ENCODE results near the gene SCLT1.

Gene SCLT1

GRCh38 chr4:129040471-129040870, 52.9 kb downstream of the SCLT1 start:
- TF ChIP-seq RAD21 (IDR thresholded peaks at IDR 0.05; ENCODE audit: low read depth), result no peak
- TF ChIP-seq TAF1 (IDR thresholded peaks at IDR 0.05; ENCODE audit: low read depth), result no peak
- no peak for TF ChIP-seq EGR1 (IDR thresholded peaks at IDR 0.05)
- no peak for TF ChIP-seq NFIC (IDR thresholded peaks at IDR 0.05)
- no peak for TF ChIP-seq YY1 (IDR thresholded peaks at IDR 0.05; ENCODE audit: low read depth)
- TF ChIP-seq CREB1 (IDR thresholded peaks at IDR 0.05; ENCODE audit: low read depth), result no peak

GRCh38 chr4:129037093-129037492, 56.2 kb downstream of the SCLT1 start:
- TF ChIP-seq USF1 (IDR thresholded peaks at IDR 0.05) (no peak), RAD21 (IDR thresholded peaks at IDR 0.05; ENCODE audit: low read depth) (no peak), FOXM1 (IDR thresholded peaks at IDR 0.05; ENCODE audit: borderline replicate concordance, low read depth) (no peak), YY1 (IDR thresholded peaks at IDR 0.05; ENCODE audit: low read depth) (no peak), MAX (IDR thresholded peaks at IDR 0.05) (no peak), CEBPB (IDR thresholded peaks at IDR 0.05) (no peak), TEAD4 (IDR thresholded peaks at IDR 0.05) (no peak)
- TF ChIP-seq, protein P1, sequence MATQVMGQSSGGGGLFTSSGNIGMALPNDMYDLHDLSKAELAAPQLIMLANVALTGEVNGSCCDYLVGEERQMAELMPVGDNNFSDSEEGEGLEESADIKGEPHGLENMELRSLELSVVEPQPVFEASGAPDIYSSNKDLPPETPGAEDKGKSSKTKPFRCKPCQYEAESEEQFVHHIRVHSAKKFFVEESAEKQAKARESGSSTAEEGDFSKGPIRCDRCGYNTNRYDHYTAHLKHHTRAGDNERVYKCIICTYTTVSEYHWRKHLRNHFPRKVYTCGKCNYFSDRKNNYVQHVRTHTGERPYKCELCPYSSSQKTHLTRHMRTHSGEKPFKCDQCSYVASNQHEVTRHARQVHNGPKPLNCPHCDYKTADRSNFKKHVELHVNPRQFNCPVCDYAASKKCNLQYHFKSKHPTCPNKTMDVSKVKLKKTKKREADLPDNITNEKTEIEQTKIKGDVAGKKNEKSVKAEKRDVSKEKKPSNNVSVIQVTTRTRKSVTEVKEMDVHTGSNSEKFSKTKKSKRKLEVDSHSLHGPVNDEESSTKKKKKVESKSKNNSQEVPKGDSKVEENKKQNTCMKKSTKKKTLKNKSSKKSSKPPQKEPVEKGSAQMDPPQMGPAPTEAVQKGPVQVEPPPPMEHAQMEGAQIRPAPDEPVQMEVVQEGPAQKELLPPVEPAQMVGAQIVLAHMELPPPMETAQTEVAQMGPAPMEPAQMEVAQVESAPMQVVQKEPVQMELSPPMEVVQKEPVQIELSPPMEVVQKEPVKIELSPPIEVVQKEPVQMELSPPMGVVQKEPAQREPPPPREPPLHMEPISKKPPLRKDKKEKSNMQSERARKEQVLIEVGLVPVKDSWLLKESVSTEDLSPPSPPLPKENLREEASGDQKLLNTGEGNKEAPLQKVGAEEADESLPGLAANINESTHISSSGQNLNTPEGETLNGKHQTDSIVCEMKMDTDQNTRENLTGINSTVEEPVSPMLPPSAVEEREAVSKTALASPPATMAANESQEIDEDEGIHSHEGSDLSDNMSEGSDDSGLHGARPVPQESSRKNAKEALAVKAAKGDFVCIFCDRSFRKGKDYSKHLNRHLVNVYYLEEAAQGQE (IDR thresholded peaks at IDR 0.05; ENCODE audit: low read depth), result no peak

GRCh38 chr4:129014566-129015509, 78.5 kb downstream of the SCLT1 start:
- TF ChIP-seq CREB1 (IDR thresholded peaks at IDR 0.05; ENCODE audit: low read depth) (no peak), CEBPB (IDR thresholded peaks at IDR 0.05) (no peak), EGR1 (IDR thresholded peaks at IDR 0.05) (no peak), USF1 (IDR thresholded peaks at IDR 0.05) (no peak), YY1 (IDR thresholded peaks at IDR 0.05; ENCODE audit: low read depth) (no peak), TAF1 (IDR thresholded peaks at IDR 0.05; ENCODE audit: low read depth) (no peak), FOXM1 (IDR thresholded peaks at IDR 0.05; ENCODE audit: borderline replicate concordance, low read depth) (no peak), MAX (IDR thresholded peaks at IDR 0.05) (no peak), NFIC (IDR thresholded peaks at IDR 0.05) (no peak), EP300 (IDR thresholded peaks at IDR 0.05; ENCODE audit: borderline replicate concordance) (no peak)
- TF ChIP-seq, protein P1 (IDR thresholded peaks at IDR 0.05; ENCODE audit: low read depth), result no peak

GRCh38 chr4:129008096-129008495, 85.2 kb downstream of the SCLT1 start:
- no peak for TF ChIP-seq MAX (IDR thresholded peaks at IDR 0.05)
- no peak for TF ChIP-seq EP300 (IDR thresholded peaks at IDR 0.05; ENCODE audit: borderline replicate concordance)
- no peak for TF ChIP-seq FOXM1 (IDR thresholded peaks at IDR 0.05; ENCODE audit: borderline replicate concordance, low read depth)
- TF ChIP-seq TCF12 (IDR thresholded peaks at IDR 0.05; ENCODE audit: low read depth), result no peak
- TF ChIP-seq YY1 (IDR thresholded peaks at IDR 0.05; ENCODE audit: low read depth), result no peak
- no peak for TF ChIP-seq TEAD4 (IDR thresholded peaks at IDR 0.05)
- no peak for TF ChIP-seq EGR1 (IDR thresholded peaks at IDR 0.05)
- no peak for TF ChIP-seq CREB1 (IDR thresholded peaks at IDR 0.05; ENCODE audit: low read depth)
- no peak for TF ChIP-seq ZBTB7A (IDR thresholded peaks at IDR 0.05; ENCODE audit: low read depth)
- TF ChIP-seq USF1 (IDR thresholded peaks at IDR 0.05), result no peak
- TF ChIP-seq TAF1 (IDR thresholded peaks at IDR 0.05; ENCODE audit: low read depth), result no peak
- TF ChIP-seq RAD21 (IDR thresholded peaks at IDR 0.05; ENCODE audit: low read depth), result no peak

DNA sequence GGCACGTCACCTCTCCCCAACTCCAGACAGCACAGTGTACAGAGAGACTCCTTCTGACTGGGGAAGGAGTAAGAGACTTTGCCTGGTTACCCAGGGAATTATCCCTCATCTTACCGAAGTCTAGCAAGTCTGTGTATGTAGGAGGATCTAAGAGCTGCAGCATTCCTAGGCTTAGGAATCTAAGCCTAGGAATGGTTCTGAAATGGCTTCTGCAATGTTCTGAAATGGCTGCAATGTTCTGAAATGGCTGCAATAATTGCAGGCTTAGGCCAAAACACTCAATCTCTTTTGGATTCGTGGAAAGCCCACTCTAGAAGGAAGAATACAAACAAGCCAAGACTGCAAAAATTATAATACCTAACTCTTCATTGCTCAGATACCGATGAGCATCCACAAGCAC, 106.4 kb downstream of the SCLT1 start:
- TF ChIP-seq TCF12 (IDR thresholded peaks at IDR 0.05; ENCODE audit: low read depth) (no peak), TAF1 (IDR thresholded peaks at IDR 0.05; ENCODE audit: low read depth) (no peak), RAD21 (IDR thresholded peaks at IDR 0.05; ENCODE audit: low read depth) (no peak), ZBTB7A (IDR thresholded peaks at IDR 0.05; ENCODE audit: low read depth) (no peak), CEBPB (IDR thresholded peaks at IDR 0.05) (no peak), TEAD4 (IDR thresholded peaks at IDR 0.05) (no peak), MAX (IDR thresholded peaks at IDR 0.05) (no peak)

All from Ishikawa (cell line).